Measurements from ENCODE around the gene GRIP2.

GRCh38 chr3:14517601-14518431 is 22.3 kb downstream of the GRIP2 start:
- TF ChIP-seq CTCF (conservative IDR thresholded peaks at IDR 0.05; ENCODE audit: low read depth, low read length) (no peak), EZH2 (IDR thresholded peaks at IDR 0.05; ENCODE audit: borderline replicate concordance, low read depth, low read length, poor library complexity, severe bottlenecking) (no peak)
